ENCODE data around the gene RHBDL2.
"Not testable (repeated sequence)": the region's sequence is repeated elsewhere in the genome, so short reads cannot be mapped to it uniquely, and the experiment has no call there.

The RHBDL2 gene

GRCh38 chr1:38929476-38929875 lies 12.2 kb downstream of the RHBDL2 start:
- DNase-seq, result no peak

- no peak for DNase-seq
These were observed 12.6 kb downstream of the RHBDL2 start for GRCh38 chr1:38929054-38929453.

- DNase-seq, result no peak
These were observed 15.5 kb downstream of the RHBDL2 start for GRCh38 chr1:38926091-38926490.

- DNase-seq, result no peak
These were observed 16.2 kb downstream of the RHBDL2 start for GRCh38 chr1:38925391-38925790.

GRCh38 chr1:38923607-38924006 lies 18.0 kb downstream of the RHBDL2 start:
- DNase-seq, result no peak

GRCh38 chr1:38919130-38919529 lies 22.5 kb downstream of the RHBDL2 start:
- no peak for DNase-seq

- DNase-seq, result no peak
These were observed 23.1 kb downstream of the RHBDL2 start for GRCh38 chr1:38918568-38918967.

GRCh38 chr1:38917772-38918171 lies 23.9 kb downstream of the RHBDL2 start:
- no peak for DNase-seq

GRCh38 chr1:38917337-38917736 lies 24.3 kb downstream of the RHBDL2 start:
- DNase-seq, result no peak

GRCh38 chr1:38915352-38915948 lies 26.2 kb downstream of the RHBDL2 start:
- no peak for DNase-seq

- DNase-seq, result not testable (repeated sequence)
These were observed 26.7 kb downstream of the RHBDL2 start for GRCh38 chr1:38914908-38915307.

- DNase-seq, result no peak
These were observed 32.8 kb downstream of the RHBDL2 start for GRCh38 chr1:38908821-38909220.

- no peak for DNase-seq
These were observed 35.6 kb downstream of the RHBDL2 start for GRCh38 chr1:38905985-38906384.

- DNase-seq, result no peak
These were observed 42.1 kb downstream of the RHBDL2 start for GRCh38 chr1:38899560-38899959.

- no peak for DNase-seq
These were observed 42.9 kb downstream of the RHBDL2 start for GRCh38 chr1:38898653-38899230.

GRCh38 chr1:38896169-38896568 lies 45.5 kb downstream of the RHBDL2 start:
- no peak for DNase-seq

- DNase-seq, result no peak
These were observed 48.7 kb downstream of the RHBDL2 start for GRCh38 chr1:38892976-38893375.

GRCh38 chr1:38891753-38892152 lies 49.9 kb downstream of the RHBDL2 start:
- no peak for DNase-seq

GRCh38 chr1:38889589-38889988 lies 52.0 kb downstream of the RHBDL2 start:
- DNase-seq, result no peak

GRCh38 chr1:38888423-38889333 lies 53.0 kb downstream of the RHBDL2 start:
- no peak for DNase-seq

GRCh38 chr1:38885092-38885491 lies 56.5 kb downstream of the RHBDL2 start:
- DNase-seq, result no peak

- DNase-seq, result no peak
These were observed 60.1 kb downstream of the RHBDL2 start, which contains the start of gene GJA9 for GRCh38 chr1:38881487-38881886. Gene GJA9 (minus strand): TSS chr1:38881587. CDS start chr1:38876098, 5,489 bp downstream.

GRCh38 chr1:38875811-38876210 lies 65.8 kb downstream of the RHBDL2 start:
- no peak for DNase-seq

Data from stimulated activated naive CD4-positive, alpha-beta T cell treated with Interleukin-2 at 50 U/mL for 16 hours (primary cell).